ENCODE data around the gene FLRT3. TPM values are rescaled to one million over a fixed set of nuclear protein-coding genes. Genes with fewer than 3 reads are reported as not detected.

The FLRT3 gene
- 24.0 and 41.8 TPM in 2 replicates for total RNA-seq (ENCODE audit: low replicate concordance)

DNA sequence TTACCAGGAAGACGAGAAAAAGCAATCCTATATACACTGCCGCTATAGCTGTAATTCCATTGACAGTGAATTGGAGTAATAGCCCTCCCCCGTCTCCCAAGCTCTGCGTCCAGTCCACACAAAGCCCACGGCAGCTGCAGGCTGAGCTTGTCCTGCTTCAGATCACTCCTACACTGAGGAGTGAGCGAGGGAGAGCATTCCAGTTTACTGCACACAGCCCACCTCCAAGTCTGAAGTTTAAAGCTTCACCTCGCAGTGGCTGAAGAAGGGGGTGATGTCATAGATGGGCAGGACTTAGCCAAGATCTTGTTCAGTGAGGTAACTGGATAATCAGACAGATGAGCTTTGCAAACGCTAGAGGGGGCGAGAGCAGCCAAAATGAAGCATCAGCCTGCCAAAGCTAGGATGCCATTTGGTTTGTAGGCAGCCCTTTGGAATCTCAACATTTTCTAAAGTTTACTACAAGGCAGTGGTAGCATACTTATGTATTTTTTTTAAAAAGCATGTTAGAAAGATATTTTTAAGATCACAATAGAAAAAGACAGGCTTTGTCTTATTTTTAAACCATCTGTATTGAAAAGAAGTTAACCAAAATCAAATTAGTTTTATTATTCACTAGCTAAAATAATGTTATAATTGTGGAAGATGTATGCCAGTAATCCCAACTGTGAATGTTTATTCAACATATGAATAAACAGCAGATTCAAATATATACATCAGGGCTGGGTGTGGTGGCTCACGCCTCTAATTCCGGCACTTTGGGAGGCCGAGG lies at the start of gene FLRT3:
Gene FLRT3 (minus strand): TSS at position 213 of the 772 bp plus-strand sequence. CDS start 10,106 bp downstream, outside the sequence.
- H3K79me2 ChIP-seq (ENCODE audit: low read depth) = peaks cover 49% of the 10 kb centered on the region
- no peaks in the 10 kb centered on the region for H4K20me1 ChIP-seq (ENCODE audit: low read depth)
- peaks cover 17% of the 10 kb centered on the region for H3K4me1 ChIP-seq
- TF ChIP-seq, protein P1, sequence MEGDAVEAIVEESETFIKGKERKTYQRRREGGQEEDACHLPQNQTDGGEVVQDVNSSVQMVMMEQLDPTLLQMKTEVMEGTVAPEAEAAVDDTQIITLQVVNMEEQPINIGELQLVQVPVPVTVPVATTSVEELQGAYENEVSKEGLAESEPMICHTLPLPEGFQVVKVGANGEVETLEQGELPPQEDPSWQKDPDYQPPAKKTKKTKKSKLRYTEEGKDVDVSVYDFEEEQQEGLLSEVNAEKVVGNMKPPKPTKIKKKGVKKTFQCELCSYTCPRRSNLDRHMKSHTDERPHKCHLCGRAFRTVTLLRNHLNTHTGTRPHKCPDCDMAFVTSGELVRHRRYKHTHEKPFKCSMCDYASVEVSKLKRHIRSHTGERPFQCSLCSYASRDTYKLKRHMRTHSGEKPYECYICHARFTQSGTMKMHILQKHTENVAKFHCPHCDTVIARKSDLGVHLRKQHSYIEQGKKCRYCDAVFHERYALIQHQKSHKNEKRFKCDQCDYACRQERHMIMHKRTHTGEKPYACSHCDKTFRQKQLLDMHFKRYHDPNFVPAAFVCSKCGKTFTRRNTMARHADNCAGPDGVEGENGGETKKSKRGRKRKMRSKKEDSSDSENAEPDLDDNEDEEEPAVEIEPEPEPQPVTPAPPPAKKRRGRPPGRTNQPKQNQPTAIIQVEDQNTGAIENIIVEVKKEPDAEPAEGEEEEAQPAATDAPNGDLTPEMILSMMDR (IDR thresholded peaks at IDR 0.05) = peak; percentile 92
- TF ChIP-seq EZH2 (IDR thresholded peaks at IDR 0.05) = no peak
- H3K36me3 Mint-ChIP-seq = peaks cover 2% of the 10 kb centered on the region
- H3F3A ChIP-seq (ENCODE audit: low read depth) = peaks cover 9% of the 10 kb centered on the region
- no peak within 1 kb of the TSS for H2AFZ ChIP-seq (replicated peaks)
- no peaks in the 10 kb centered on the region for H3K9me3 ChIP-seq (ENCODE audit: low read depth)
- peak within 1 kb of the TSS; percentile 6 for H3K27ac ChIP-seq
- peak within 1 kb of the TSS; percentile 90 for H3K4me2 ChIP-seq
- H3K9ac ChIP-seq = peak within 1 kb of the TSS; percentile 40
- H3K36me3 ChIP-seq = no peaks in the 10 kb centered on the region
- no peaks in the 10 kb centered on the region for H3K27me3 ChIP-seq
- H3K27ac Mint-ChIP-seq = peak within 1 kb of the TSS; percentile 89
- no peaks in the 10 kb centered on the region for H3K9me3 Mint-ChIP-seq
- H3K27me3 Mint-ChIP-seq (ENCODE audit: insufficient read depth, low read depth) = peaks cover 4% of the 10 kb centered on the region
- peak within 1 kb of the TSS; percentile 67 for H3K4me3 ChIP-seq
- peaks cover 13% of the 10 kb centered on the region for H3K4me1 Mint-ChIP-seq
- peak; percentile 92 for DNase-seq (ENCODE audit: low spot score)
- peak within 1 kb of the TSS; percentile 91 for H3K4me3 Mint-ChIP-seq

DNA sequence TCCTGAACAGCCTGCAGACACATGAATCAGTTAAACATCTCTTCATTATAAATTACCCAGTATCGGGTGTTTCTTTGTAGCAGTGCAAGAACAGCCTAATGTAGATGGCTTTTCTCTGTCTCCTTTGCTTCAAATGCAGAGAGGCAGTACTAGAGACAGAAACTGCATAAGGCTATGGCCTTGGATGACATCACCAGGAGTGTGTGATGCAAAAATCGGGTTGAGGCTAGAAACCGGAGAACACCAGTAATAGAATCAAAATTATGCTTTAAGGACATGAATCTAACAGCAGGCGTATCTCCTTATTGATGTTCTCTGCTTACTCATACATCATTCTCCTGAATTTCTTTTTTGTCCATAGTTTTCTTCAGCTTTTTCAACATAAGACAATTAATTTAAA lies 49.3 kb upstream of the FLRT3 start:
- H3K27me3 Mint-ChIP-seq (ENCODE audit: insufficient read depth, low read depth) = no peaks in the 10 kb centered on the region

DNA sequence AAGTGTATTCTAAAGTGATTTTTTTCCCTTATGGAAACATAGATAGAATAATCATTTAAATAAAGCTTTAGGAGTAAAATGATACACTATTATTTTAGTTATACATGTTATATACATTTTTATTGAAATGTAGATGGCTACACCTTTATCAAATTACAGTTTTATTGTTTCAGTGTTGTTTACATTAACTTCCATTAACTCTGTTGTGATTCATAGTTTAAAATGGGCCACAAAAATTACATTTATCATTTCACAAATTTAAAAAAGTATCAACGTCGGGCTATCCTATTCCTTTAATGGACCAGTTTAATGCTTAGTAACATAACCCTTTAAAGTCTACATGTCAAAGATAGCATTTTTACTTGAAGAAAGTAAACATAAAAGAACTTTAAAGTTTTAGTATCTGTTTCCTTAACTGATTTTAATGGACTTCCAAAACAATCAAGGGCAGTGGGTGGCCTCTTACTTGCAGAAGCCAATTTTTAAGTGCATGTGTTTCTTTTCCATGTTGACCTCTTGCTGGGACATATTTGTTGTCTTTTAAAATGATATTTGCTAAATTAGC lies 47.8 kb upstream of the FLRT3 start:
- Histone ChIP-seq H3F3A (ENCODE audit: low read depth) (no peaks in the 10 kb centered on the region), H3K79me2 (ENCODE audit: low read depth) (no peaks in the 10 kb centered on the region), H3K4me2 (no peak overlapping the region), H3K9ac (no peak overlapping the region), H3K9me3 (ENCODE audit: low read depth) (no peaks in the 10 kb centered on the region), H3K27me3 (no peaks in the 10 kb centered on the region), H3K4me1 (peaks cover 7% of the 10 kb centered on the region), H2AFZ (replicated peaks) (no peak overlapping the region), H3K4me3 (no peak overlapping the region), H4K20me1 (ENCODE audit: low read depth) (no peaks in the 10 kb centered on the region), H3K36me3 (no peaks in the 10 kb centered on the region), H3K27ac (no peak overlapping the region)
- TF ChIP-seq, protein P1 (IDR thresholded peaks at IDR 0.05) = no peak
- TF ChIP-seq EZH2phosphoT487 (IDR thresholded peaks at IDR 0.05) (no peak), EZH2 (IDR thresholded peaks at IDR 0.05) (no peak)
- Mint-ChIP-seq H3K9me3 (peaks cover 33% of the 10 kb centered on the region), H3K27me3 (ENCODE audit: insufficient read depth, low read depth) (no peaks in the 10 kb centered on the region), H3K27ac (no peak overlapping the region), H3K36me3 (peaks cover 6% of the 10 kb centered on the region), H3K4me3 (no peak overlapping the region), H3K4me1 (peaks cover 6% of the 10 kb centered on the region)
- no peak for DNase-seq (ENCODE audit: low spot score)

More for the DNA sequence above, 49.3 kb upstream of the FLRT3 start:
- no peaks in the 10 kb centered on the region for H3F3A ChIP-seq (ENCODE audit: low read depth)
- no peak overlapping the region for H3K4me2 ChIP-seq
- TF ChIP-seq EZH2phosphoT487 (IDR thresholded peaks at IDR 0.05) (no peak), EZH2 (IDR thresholded peaks at IDR 0.05) (no peak)
- TF ChIP-seq, protein P1 (IDR thresholded peaks at IDR 0.05) = no peak
- H3K9ac ChIP-seq = no peak overlapping the region
- Mint-ChIP-seq H3K27ac (no peak overlapping the region), H3K4me3 (no peak overlapping the region), H3K9me3 (peaks cover 28% of the 10 kb centered on the region), H3K36me3 (peaks cover 1% of the 10 kb centered on the region), H3K4me1 (peaks cover 6% of the 10 kb centered on the region)
- H2AFZ ChIP-seq (replicated peaks) = no peak overlapping the region
- H3K9me3 ChIP-seq (ENCODE audit: low read depth) = no peaks in the 10 kb centered on the region
- no peaks in the 10 kb centered on the region for H3K36me3 ChIP-seq
- peaks cover 7% of the 10 kb centered on the region for H3K4me1 ChIP-seq
- DNase-seq (ENCODE audit: low spot score) = no peak
- no peaks in the 10 kb centered on the region for H3K27me3 ChIP-seq
- H3K27ac ChIP-seq = no peak overlapping the region
- no peaks in the 10 kb centered on the region for H4K20me1 ChIP-seq (ENCODE audit: low read depth)
- H3K79me2 ChIP-seq (ENCODE audit: low read depth) = no peaks in the 10 kb centered on the region
- H3K4me3 ChIP-seq = no peak overlapping the region
